Measurements from ENCODE around the gene SORCS2. TPM values are rescaled to one million over a fixed set of nuclear protein-coding genes. Genes with fewer than 3 reads are reported as not detected.

The SORCS2 gene
- polyA plus RNA-seq, 1 of the 3 experiments (the other 2 are of a cell fraction): 1.6 TPM

DNA sequence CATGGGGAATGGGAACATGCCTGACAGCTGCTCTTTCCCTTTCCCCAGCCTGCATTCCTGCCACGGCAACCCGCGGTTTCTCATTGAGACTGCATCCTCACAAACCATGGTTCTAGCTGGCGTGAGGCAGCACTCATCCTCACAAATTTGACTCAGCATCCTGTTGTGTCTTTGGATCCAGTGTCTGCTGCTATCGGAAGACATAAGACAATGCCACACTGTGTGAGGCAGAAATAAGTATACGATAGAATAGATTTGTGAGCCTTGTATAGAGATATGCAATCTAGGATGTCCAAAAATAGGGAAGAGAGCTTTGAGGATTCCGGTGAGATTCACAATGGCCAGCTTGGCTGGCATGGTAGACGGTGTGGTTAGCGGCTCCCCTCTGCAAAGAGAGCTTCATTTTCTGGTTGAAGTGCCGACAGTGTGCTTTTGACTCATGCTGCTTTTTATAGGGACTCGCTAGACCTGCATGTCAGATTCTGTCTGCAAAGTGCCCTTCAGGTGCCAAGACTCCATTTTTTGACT is 403.7 kb downstream of the SORCS2 start:
- H3K4me2 ChIP-seq: no peak overlapping the region
- H4K20me1 ChIP-seq (ENCODE audit: insufficient read depth): no peaks in the 10 kb centered on the region
- no peaks in the 10 kb centered on the region for H3K4me1 ChIP-seq (ENCODE audit: control insufficient read depth in 1 of 2, insufficient read depth in 2 of 2, low read depth in 1 of 2, low read length in 1 of 2)
- H3K9ac ChIP-seq: no peak overlapping the region
- no peaks in the 10 kb centered on the region for H3K79me2 ChIP-seq (ENCODE audit: insufficient read depth)
- no peak overlapping the region for H2AFZ ChIP-seq (ENCODE audit: low read depth)
- CTCF ChIA-PET: interaction anchor here (0.7 to 1.2 kb wide), 3 partner anchors 35 to 404 kb away, joined by 3 read pairs; partner anchors contain the start of gene SORCS2
- H3K27me3 ChIP-seq (ENCODE audit: insufficient read depth): 0 out of 2 replicates have a peak, but pooled peaks cover 5% of the 10 kb centered on the region
- H3K27ac ChIP-seq (ENCODE audit: low read depth in 2 of 2, low read length in 1 of 2): no peak overlapping the region
- no peaks in the 10 kb centered on the region for H3K36me3 ChIP-seq (replicated peaks in 1 of 2; ENCODE audit: control insufficient read depth in 1 of 2, insufficient read depth in 2 of 2, low read length in 1 of 2)
- no peaks in the 10 kb centered on the region for H3K9me3 ChIP-seq
- POLR2A ChIA-PET: no interaction called here
- 56% methylated on average over 11 of the region's 11 CpGs for WGBS (ENCODE audit: low lambda C conversion rate)
- no peak for DNase-seq
- no peaks in the 10 kb centered on the region for H3F3A ChIP-seq (replicated peaks; ENCODE audit: insufficient read depth)
- TF ChIP-seq, protein P1, sequence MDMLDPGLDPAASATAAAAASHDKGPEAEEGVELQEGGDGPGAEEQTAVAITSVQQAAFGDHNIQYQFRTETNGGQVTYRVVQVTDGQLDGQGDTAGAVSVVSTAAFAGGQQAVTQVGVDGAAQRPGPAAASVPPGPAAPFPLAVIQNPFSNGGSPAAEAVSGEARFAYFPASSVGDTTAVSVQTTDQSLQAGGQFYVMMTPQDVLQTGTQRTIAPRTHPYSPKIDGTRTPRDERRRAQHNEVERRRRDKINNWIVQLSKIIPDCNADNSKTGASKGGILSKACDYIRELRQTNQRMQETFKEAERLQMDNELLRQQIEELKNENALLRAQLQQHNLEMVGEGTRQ (IDR thresholded peaks at IDR 0.05; ENCODE audit: borderline replicate concordance, low read depth, low read length): no peak
- TF ChIP-seq TCF12 (IDR thresholded peaks at IDR 0.05) (no peak), GATA2 (CRISPR knock-in tag; IDR thresholded peaks at IDR 0.05) (no peak), NFIC (IDR thresholded peaks at IDR 0.05; ENCODE audit: borderline replicate concordance) (no peak), RXRA (IDR thresholded peaks at IDR 0.05; ENCODE audit: borderline replicate concordance, low read depth) (no peak), POLR2AphosphoS5 (IDR thresholded peaks at IDR 0.05; ENCODE audit: low read depth, low read length) (no peak)
- no peak overlapping the region for H3K4me3 ChIP-seq (ENCODE audit: low read depth in 2 of 2, low read length in 1 of 2)
- no peaks in the 10 kb centered on the region for H3K9me2 ChIP-seq

DNA sequence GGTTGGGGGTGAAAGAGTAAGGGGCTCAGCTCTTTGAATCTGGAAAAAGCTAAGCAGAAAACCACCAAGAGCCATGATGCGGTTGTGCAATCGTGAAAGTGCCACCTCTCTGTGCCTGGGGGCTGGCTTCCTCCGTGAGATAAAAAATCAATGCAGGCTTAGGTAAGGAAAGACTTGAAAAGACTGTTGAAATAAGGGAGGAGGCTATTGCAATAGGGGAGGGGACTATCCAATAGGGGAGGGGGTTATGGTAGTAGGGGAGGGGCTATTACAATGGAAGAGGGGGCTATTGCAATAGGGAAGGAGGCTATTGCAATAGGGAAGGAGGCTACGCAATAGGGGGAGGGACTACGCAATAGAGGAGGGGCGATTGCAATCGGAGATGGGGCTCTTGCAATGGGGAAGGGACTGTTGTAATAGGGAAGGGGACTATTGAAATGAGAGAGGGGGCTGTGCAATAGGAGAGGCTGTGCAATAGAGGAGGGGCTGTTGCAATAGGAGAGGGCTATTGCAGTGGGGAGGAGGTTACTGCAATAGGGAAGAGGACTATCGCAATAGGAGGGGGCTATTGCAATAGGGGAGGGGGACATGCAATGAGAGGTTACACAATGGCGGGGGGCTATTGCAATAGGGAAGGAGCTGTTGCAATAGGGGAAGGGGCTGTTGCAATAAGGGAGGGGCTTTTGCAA is 404.7 kb downstream of the SORCS2 start:
- no peaks in the 10 kb centered on the region for H3K9me2 ChIP-seq
- no peaks in the 10 kb centered on the region for H4K20me1 ChIP-seq (ENCODE audit: insufficient read depth)
- H3K4me3 ChIP-seq (ENCODE audit: low read depth in 2 of 2, low read length in 1 of 2): no peak overlapping the region
- 83% methylated on average over 9 of the region's 9 CpGs for WGBS (ENCODE audit: low lambda C conversion rate)
- H3K79me2 ChIP-seq (ENCODE audit: insufficient read depth): no peaks in the 10 kb centered on the region
- H3K27me3 ChIP-seq (ENCODE audit: insufficient read depth): 0 out of 2 replicates have a peak, but pooled peaks cover 5% of the 10 kb centered on the region
- no peaks in the 10 kb centered on the region for H3K9me3 ChIP-seq
- H3K36me3 ChIP-seq (replicated peaks in 1 of 2; ENCODE audit: control insufficient read depth in 1 of 2, insufficient read depth in 2 of 2, low read length in 1 of 2): no peaks in the 10 kb centered on the region
- ChIA-PET POLR2A (no interaction called here), CTCF (interaction anchor here (1.2 kb wide), 1 partner anchor 34 kb away, joined by 3 read pairs; no protein-coding TSS in a partner anchor)
- no peaks in the 10 kb centered on the region for H3F3A ChIP-seq (replicated peaks; ENCODE audit: insufficient read depth)
- no peak overlapping the region for H3K9ac ChIP-seq
- no peak overlapping the region for H3K4me2 ChIP-seq
- no peak for DNase-seq
- no peaks in the 10 kb centered on the region for H3K4me1 ChIP-seq (ENCODE audit: control insufficient read depth in 1 of 2, insufficient read depth in 2 of 2, low read depth in 1 of 2, low read length in 1 of 2)
- no peak overlapping the region for H3K27ac ChIP-seq (ENCODE audit: low read depth in 2 of 2, low read length in 1 of 2)
- TF ChIP-seq, protein P2, sequence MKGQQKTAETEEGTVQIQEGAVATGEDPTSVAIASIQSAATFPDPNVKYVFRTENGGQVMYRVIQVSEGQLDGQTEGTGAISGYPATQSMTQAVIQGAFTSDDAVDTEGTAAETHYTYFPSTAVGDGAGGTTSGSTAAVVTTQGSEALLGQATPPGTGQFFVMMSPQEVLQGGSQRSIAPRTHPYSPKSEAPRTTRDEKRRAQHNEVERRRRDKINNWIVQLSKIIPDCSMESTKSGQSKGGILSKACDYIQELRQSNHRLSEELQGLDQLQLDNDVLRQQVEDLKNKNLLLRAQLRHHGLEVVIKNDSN (IDR thresholded peaks at IDR 0.05; ENCODE audit: borderline replicate concordance, low read depth): no peak
- TF ChIP-seq MXI1 (IDR thresholded peaks at IDR 0.05; ENCODE audit: low read depth, low read length) (no peak), SMC3 (IDR thresholded peaks at IDR 0.05; ENCODE audit: low read depth, low read length) (no peak), RAD21 (IDR thresholded peaks at IDR 0.05; ENCODE audit: low read length) (no peak), NFIC (IDR thresholded peaks at IDR 0.05; ENCODE audit: borderline replicate concordance) (no peak), NRF1 (IDR thresholded peaks at IDR 0.05; ENCODE audit: low read depth, low read length) (no peak), ELF1 (IDR thresholded peaks at IDR 0.05) (no peak), FOXJ3 (CRISPR knock-in tag; IDR thresholded peaks at IDR 0.05) (no peak), MEF2A (IDR thresholded peaks at IDR 0.05; ENCODE audit: borderline replicate concordance, low read depth) (no peak)
- TF ChIP-seq, protein P3, sequence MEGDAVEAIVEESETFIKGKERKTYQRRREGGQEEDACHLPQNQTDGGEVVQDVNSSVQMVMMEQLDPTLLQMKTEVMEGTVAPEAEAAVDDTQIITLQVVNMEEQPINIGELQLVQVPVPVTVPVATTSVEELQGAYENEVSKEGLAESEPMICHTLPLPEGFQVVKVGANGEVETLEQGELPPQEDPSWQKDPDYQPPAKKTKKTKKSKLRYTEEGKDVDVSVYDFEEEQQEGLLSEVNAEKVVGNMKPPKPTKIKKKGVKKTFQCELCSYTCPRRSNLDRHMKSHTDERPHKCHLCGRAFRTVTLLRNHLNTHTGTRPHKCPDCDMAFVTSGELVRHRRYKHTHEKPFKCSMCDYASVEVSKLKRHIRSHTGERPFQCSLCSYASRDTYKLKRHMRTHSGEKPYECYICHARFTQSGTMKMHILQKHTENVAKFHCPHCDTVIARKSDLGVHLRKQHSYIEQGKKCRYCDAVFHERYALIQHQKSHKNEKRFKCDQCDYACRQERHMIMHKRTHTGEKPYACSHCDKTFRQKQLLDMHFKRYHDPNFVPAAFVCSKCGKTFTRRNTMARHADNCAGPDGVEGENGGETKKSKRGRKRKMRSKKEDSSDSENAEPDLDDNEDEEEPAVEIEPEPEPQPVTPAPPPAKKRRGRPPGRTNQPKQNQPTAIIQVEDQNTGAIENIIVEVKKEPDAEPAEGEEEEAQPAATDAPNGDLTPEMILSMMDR (IDR thresholded peaks at IDR 0.05): no peak
- no peak overlapping the region for H2AFZ ChIP-seq (ENCODE audit: low read depth)

Data from SK-N-SH (cell line).